ENCODE results near the gene COL16A1.

- TF ChIP-seq, protein P1, sequence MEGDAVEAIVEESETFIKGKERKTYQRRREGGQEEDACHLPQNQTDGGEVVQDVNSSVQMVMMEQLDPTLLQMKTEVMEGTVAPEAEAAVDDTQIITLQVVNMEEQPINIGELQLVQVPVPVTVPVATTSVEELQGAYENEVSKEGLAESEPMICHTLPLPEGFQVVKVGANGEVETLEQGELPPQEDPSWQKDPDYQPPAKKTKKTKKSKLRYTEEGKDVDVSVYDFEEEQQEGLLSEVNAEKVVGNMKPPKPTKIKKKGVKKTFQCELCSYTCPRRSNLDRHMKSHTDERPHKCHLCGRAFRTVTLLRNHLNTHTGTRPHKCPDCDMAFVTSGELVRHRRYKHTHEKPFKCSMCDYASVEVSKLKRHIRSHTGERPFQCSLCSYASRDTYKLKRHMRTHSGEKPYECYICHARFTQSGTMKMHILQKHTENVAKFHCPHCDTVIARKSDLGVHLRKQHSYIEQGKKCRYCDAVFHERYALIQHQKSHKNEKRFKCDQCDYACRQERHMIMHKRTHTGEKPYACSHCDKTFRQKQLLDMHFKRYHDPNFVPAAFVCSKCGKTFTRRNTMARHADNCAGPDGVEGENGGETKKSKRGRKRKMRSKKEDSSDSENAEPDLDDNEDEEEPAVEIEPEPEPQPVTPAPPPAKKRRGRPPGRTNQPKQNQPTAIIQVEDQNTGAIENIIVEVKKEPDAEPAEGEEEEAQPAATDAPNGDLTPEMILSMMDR (conservative IDR thresholded peaks at IDR 0.05), result no peak
- TF ChIP-seq ZFX (IDR thresholded peaks at IDR 0.05), result no peak
Observed at GRCh38 chr1:31615939-31616338, 87.9 kb downstream of the COL16A1 start.
